Muscle layer of colon (tissue), 2 donors: Measurements from ENCODE around the gene MIXL1.
A peak's percentile ranks its signal among the peaks of the same experiment; 100 is the strongest.

Experiments
- H3K27ac ChIP-seq: one replicate; pipeline ENCODE4 v1.7.0; 2013; ENCODE audit warnings: low read depth, mild to moderate bottlenecking, low read length, moderate library complexity
- H3K27me3 ChIP-seq, 2 donors: one replicate each; pipeline ENCODE4 v1.7.0; 2013; ENCODE audit warnings: low read length in 2 of 2, mild to moderate bottlenecking in 2 of 2; ENCODE audit not compliant: insufficient read depth in 2 of 2, control insufficient read depth in 1 of 2
- H3K36me3 ChIP-seq: one replicate; pipeline ENCODE4 v1.7.0; 2013; ENCODE audit warnings: mild to moderate bottlenecking, low read length; ENCODE audit not compliant: insufficient read depth
- H3K4me1 ChIP-seq: one replicate; pipeline ENCODE4 v1.7.0; 2013; ENCODE audit warnings: mild to moderate bottlenecking, low read length; ENCODE audit not compliant: insufficient read depth
- H3K4me3 ChIP-seq, 2 donors: one replicate each; pipeline ENCODE4 v1.7.0; 2013; ENCODE audit warnings: low read length in 2 of 2, low read depth in 1 of 2, mild to moderate bottlenecking in 1 of 2, moderate library complexity in 1 of 2
- H3K9ac ChIP-seq: one replicate; pipeline ENCODE4 v1.7.0; 2013; ENCODE audit warnings: low read length
- H3K9me3 ChIP-seq: one replicate; pipeline ENCODE4 v1.7.0; 2013; ENCODE audit warnings: mild to moderate bottlenecking, low read length
- donor health status: abdominal sarcoma.
- donor health status: Adenocarcinoma of cecum.

MIXL1 gene

DNA sequence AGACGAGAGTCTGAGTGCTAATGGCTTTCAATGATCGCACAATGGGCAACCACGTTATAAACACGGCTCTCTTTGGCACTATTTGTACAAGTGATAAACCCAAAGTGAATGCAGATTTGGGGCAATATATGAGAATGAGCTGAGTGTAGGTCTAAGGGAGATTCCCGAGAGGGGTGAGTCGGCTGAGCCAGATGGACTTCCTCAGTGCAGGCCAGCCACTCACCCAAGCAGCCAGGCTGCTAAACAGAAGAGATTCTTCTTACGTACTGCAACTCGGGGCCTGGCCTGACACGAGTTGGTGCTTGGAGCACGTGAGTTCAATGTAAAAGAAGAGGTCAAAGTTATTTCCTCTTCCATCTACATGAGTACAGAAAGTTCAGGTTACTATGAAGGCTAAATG is 6.2 kb upstream of the MIXL1 start:
- Histone ChIP-seq H3K4me1 (no peaks in the 10 kb centered on the region), H3K27ac (no peak overlapping the region), H3K27me3 (no peaks in the 10 kb centered on the region), H3K36me3 (no peaks in the 10 kb centered on the region), H3K9me3 (no peaks in the 10 kb centered on the region), H3K9ac (no peak overlapping the region), H3K4me3 (no peak overlapping the region)

DNA sequence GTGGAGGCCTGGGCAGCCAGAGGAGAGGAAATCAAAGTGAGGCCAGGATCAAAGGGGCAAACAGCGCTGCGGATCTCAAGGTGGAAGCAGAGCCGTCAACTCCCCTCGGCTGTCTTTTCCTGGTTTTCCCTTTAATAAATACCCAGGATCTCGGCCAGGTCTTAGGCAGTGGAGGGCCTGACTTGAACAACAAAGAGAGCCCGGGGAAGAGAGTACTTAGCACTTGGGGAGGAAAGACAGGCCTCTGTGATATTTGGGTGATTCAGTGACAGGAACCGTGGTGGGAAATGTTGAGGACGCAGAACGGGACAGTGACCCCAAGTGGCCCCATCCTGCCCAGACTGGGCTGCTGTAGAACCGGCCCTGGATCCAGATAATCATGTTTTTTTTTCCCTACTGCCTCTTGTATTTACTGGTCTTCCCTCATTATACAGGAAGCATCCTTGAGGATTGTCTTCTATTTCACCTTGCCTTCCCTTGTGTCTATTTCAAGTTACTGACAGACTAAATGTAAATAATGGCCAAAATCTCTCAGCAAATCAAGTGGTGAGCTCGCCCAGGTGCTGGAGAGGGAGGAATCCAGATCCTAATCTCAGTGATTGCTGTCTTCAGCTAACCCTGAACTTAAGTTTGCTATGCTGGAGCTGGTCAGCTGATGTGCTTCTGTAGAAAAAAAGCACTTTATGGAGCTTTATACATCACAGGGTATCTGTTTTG is 2.8 kb upstream of the MIXL1 start:
- no peak overlapping the region for H3K4me3 ChIP-seq
- H3K9ac ChIP-seq, result no peak overlapping the region
- H3K27ac ChIP-seq, result no peak overlapping the region
- H3K4me1 ChIP-seq, result no peaks in the 10 kb centered on the region
- no peaks in the 10 kb centered on the region for H3K9me3 ChIP-seq
- peaks cover 11 to 18% of the 10 kb centered on the region in 2 donors for H3K27me3 ChIP-seq
- H3K36me3 ChIP-seq, result no peaks in the 10 kb centered on the region

DNA sequence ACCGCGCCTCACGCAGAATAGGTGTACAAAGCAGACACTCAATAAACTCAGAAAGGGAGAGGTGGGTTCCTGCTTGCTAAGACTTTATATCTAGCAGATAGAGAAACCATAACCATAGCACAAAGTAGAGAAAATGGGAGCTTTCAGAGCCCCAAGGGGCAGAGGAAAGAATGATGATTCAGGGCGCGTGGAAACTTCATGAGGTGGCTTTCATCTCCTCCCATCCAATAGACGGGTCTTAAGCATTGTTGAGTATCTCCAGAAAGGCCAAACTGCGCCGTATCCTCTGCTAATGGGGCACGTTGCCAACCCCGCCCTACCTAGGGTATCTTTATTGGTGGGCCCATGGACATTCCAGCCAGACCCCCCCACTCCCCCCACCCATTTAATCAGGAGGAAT is 778 bp upstream of the MIXL1 start:
- H3K4me1 ChIP-seq, result no peaks in the 10 kb centered on the region
- H3K27me3 ChIP-seq, result peaks cover 15 to 18% of the 10 kb centered on the region in 2 donors
- no peaks in the 10 kb centered on the region for H3K9me3 ChIP-seq
- no peak overlapping the region for H3K4me3 ChIP-seq
- H3K9ac ChIP-seq, result no peak overlapping the region
- H3K36me3 ChIP-seq, result no peaks in the 10 kb centered on the region
- H3K27ac ChIP-seq, result no peak overlapping the region

DNA sequence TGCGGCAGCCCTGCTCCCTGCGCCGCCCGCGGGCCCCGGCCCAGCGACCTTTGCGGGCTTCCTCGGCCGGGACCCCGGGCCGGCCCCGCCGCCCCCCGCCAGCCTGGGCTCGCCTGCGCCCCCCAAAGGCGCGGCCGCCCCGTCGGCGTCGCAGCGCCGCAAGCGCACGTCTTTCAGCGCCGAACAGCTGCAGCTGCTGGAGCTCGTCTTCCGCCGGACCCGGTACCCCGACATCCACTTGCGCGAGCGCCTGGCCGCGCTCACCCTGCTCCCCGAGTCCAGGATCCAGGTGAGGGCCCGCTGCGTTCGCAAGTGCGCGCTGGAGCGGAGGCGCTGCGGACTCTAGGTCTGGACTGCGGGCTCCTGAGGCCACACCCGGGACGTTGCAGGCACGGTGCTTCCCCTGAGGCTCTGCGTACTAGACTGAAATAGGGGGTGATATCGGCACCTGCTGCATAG is 351 bp downstream of the MIXL1 start:
- H3K27me3 ChIP-seq, result peaks cover 15 to 18% of the 10 kb centered on the region in 2 donors
- H3K27ac ChIP-seq, result no peak overlapping the region
- H3K4me3 ChIP-seq, result peak overlapping the region in 1 of 2 donors; percentile 38
- no peaks in the 10 kb centered on the region for H3K36me3 ChIP-seq
- no peaks in the 10 kb centered on the region for H3K4me1 ChIP-seq
- H3K9me3 ChIP-seq, result no peaks in the 10 kb centered on the region
- H3K9ac ChIP-seq, result no peak overlapping the region

DNA sequence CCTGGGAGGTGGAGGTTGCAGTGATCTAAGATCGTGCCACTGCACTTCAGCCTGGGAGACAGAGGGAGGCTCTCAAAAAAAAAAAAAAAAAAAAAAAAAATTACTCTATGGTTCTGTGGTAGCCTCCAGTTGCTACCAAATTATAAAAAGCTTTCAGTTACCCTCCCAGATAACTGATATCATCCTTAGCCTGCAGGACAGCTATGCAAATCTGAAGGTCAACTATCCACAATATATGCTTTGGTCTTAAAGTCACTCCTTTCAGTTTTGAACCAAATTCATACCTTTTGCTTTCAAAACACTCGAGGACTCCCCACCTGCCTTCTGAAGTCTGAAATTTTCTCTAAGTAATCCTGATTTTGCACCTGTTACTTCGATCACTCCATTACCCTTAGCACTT is 3.1 kb downstream of the MIXL1 start:
- Histone ChIP-seq H3K4me1 (no peaks in the 10 kb centered on the region), H3K4me3 (no peak overlapping the region), H3K36me3 (no peaks in the 10 kb centered on the region), H3K9ac (no peak overlapping the region), H3K9me3 (no peaks in the 10 kb centered on the region), H3K27ac (no peak overlapping the region), H3K27me3 (peaks cover 15 to 18% of the 10 kb centered on the region in 2 donors)

DNA sequence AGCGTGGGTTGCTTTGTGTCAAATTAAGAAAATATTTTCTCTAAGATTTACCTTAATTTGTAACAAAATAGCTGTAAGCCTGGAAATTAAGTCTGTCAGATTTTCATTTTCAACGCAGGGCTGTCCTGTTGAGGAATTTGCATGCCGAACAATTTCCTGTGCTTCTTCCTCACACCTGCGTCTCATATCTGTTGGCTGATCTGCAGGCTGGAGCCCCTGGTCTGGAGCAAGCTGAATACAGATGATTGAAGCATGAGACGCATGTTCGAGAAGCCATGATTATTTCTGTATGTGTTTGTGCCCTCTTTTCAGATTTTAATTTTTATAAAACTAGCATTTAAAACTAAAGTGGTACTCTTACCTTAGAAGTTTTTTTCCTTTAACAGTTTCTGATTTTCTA is 9.8 kb downstream of the MIXL1 start:
- no peak overlapping the region for H3K9ac ChIP-seq
- no peaks in the 10 kb centered on the region for H3K36me3 ChIP-seq
- H3K4me3 ChIP-seq, result no peak overlapping the region
- no peak overlapping the region for H3K27ac ChIP-seq
- H3K9me3 ChIP-seq, result no peaks in the 10 kb centered on the region
- H3K4me1 ChIP-seq, result no peaks in the 10 kb centered on the region
- H3K27me3 ChIP-seq, result no peaks in the 10 kb centered on the region

DNA sequence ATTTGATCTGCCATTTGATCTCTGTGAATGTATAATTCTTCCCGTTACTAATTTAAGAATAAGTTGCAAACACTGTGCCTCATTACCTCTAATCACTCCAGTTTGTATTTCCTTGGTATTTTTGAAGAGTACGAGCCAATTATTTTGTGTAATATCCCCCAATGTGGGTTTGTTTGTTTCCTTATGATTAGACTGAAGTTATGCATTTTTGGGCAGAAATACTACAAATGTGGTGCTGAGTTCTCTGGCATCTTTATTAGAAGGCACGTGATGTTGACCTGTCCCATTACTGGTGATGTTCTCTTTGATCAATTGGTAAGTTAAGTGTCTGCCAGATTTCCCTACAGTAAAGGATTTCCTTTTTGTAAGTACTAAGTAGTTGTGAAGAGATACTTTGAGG is 10.3 kb downstream of the MIXL1 start:
- Histone ChIP-seq H3K27me3 (no peaks in the 10 kb centered on the region), H3K36me3 (no peaks in the 10 kb centered on the region), H3K27ac (no peak overlapping the region), H3K9ac (no peak overlapping the region), H3K4me3 (no peak overlapping the region), H3K9me3 (no peaks in the 10 kb centered on the region), H3K4me1 (no peaks in the 10 kb centered on the region)

DNA sequence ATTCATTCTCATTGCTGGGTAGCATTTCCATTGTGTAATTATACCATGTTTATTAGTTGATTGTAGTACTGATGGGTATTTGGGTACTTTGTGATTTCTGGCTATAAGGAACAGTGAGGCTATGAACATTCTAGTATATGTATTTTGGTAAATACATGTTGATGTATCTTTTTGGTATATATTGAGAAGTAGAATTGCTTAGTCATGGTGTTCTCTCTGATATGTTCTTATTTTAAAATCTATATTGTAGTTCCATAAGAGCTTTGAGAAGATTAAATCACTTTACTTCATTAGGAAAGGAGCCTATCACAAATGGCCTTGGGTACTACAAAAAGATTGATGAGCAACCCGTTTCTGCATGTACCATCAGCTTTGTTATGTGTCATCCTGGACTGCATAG is 13.4 kb downstream of the MIXL1 start:
- no peak overlapping the region for H3K9ac ChIP-seq
- no peaks in the 10 kb centered on the region for H3K9me3 ChIP-seq
- no peaks in the 10 kb centered on the region for H3K4me1 ChIP-seq
- H3K36me3 ChIP-seq, result no peaks in the 10 kb centered on the region
- no peak overlapping the region for H3K27ac ChIP-seq
- no peaks in the 10 kb centered on the region for H3K27me3 ChIP-seq
- H3K4me3 ChIP-seq, result no peak overlapping the region

DNA sequence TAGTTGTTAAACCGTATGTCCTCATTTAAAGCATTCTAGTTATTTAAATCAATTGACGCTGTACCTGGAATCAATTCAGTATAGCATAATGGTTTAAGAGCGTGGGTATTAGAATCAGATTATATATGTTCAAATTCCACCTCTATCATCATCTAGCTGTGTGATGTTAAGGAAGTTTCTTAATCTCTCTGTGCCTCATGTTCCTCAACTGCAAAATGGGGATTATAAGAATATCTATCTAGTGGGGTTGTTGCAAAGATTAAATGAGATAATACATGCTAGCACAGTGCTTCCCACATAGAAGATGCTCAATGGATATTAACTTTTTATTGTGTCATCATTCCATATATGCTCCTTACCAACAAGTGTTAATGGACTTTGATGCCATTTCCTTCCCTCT is 16.0 kb downstream of the MIXL1 start:
- Histone ChIP-seq H3K36me3 (no peaks in the 10 kb centered on the region), H3K4me1 (no peaks in the 10 kb centered on the region), H3K4me3 (no peak overlapping the region)

DNA sequence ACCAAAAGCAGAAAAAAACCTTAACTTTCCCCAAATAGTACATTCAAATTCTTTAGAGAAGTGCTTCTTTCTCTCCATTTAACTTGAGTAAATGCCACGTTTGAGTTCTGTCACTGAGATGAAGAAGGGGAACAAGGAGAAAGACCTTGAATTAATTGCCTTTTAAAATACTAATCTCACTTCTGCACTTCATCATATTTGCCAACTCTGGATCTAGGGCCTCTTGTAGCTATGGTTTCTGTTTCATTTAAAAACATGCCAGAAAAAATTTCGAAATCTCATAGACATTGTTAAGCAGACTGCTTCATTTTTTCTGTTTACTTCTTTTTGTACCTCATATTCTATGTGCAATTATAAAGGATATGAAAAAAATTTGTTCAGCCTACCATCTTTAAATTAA is 24.6 kb downstream of the MIXL1 start:
- Histone ChIP-seq H3K36me3 (no peaks in the 10 kb centered on the region), H3K27me3 (no peaks in the 10 kb centered on the region), H3K4me3 (no peak overlapping the region), H3K9me3 (no peaks in the 10 kb centered on the region), H3K9ac (no peak overlapping the region), H3K27ac (no peak overlapping the region), H3K4me1 (peaks cover 4% of the 10 kb centered on the region)

More for the DNA sequence above, 16.0 kb downstream of the MIXL1 start:
- Histone ChIP-seq H3K27me3 (no peaks in the 10 kb centered on the region), H3K9me3 (no peaks in the 10 kb centered on the region), H3K9ac (no peak overlapping the region), H3K27ac (no peak overlapping the region)

DNA sequence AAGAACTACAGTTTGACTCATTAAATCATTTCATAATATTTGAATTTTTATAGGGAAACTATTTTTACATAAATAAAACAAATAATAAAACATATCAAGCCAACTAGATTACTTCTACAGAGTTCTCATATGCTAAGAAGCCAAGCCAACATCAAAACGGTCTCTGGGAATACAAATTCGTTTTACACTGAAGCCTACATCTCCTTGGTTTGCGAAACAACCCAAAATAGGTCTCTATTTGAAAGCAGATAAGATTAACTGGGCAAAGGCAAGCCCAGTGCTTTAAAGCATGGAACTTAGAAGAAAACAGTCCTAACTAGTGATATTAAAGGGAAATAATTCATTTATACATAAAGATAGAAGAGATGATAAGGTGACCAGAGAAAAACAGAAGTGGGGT is 25.3 kb downstream of the MIXL1 start:
- H3K36me3 ChIP-seq, result no peaks in the 10 kb centered on the region
- no peak overlapping the region for H3K4me3 ChIP-seq
- no peak overlapping the region for H3K27ac ChIP-seq
- no peaks in the 10 kb centered on the region for H3K27me3 ChIP-seq
- H3K9ac ChIP-seq, result no peak overlapping the region
- H3K4me1 ChIP-seq, result peaks cover 4% of the 10 kb centered on the region
- H3K9me3 ChIP-seq, result no peaks in the 10 kb centered on the region

DNA sequence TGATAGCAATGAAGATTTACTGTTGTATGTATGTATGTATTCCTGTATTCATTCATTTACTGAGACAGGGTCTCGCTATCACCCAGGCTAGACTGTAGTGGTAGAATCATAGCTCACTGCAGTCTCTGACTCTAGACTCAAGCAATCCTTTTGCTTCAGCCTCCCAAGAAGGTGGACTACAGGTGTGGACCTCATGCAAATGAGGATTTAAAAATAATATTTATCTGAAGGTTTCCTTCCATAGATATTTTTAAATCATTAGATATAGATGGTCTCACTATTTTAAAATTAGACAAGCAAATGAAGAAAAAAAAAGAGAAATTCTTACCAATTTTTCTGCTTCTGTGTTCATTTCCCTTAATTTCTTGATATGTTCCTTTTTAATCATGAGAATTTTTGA is 27.0 kb downstream of the MIXL1 start:
- H3K9me3 ChIP-seq, result no peaks in the 10 kb centered on the region
- no peak overlapping the region for H3K27ac ChIP-seq
- H3K9ac ChIP-seq, result no peak overlapping the region
- peaks cover 4% of the 10 kb centered on the region for H3K4me1 ChIP-seq
- no peaks in the 10 kb centered on the region for H3K27me3 ChIP-seq
- H3K4me3 ChIP-seq, result no peak overlapping the region
- H3K36me3 ChIP-seq, result no peaks in the 10 kb centered on the region
